Upper lobe of left lung (tissue), 4 donors: ENCODE measurements around the gene GAS2.

Source experiments
- CTCF ChIP-seq, 6 experiments: fragments of 450-650 bp in 4 of 6; fragments of 200-600 bp in 2 of 6; sonication (generic) in 2 of 6; IDR thresholded peaks; one replicate each; pipeline ENCODE4 v1.5.1; 2016 to 2019; ENCODE audit warnings: antibody characterized with exemption in 6 of 6
- EP300 ChIP-seq, 4 donors: sonication (generic); formaldehyde crosslinking; IDR thresholded peaks; one replicate each; pipeline ENCODE4 v1.5.1; 2017; ENCODE audit warnings: antibody characterized with exemption in 4 of 4, control low read depth in 2 of 4
- POLR2A ChIP-seq, 4 donors: fragments of 450-650 bp; IDR thresholded peaks; one replicate each; pipeline ENCODE4 v1.5.1; 2016 to 2017; ENCODE audit warnings: antibody characterized with exemption in 4 of 4, mild to moderate bottlenecking in 2 of 4
- POLR2AphosphoS5 ChIP-seq, 2 donors: sonication (generic); formaldehyde crosslinking; IDR thresholded peaks; one replicate each; pipeline ENCODE4 v1.5.1; 2017; ENCODE audit warnings: antibody characterized with exemption in 2 of 2

- TF ChIP-seq CTCF (IDR thresholded peaks at IDR 0.05) = no peak
- no peak for TF ChIP-seq EP300 (IDR thresholded peaks at IDR 0.05)
- no peak for TF ChIP-seq POLR2AphosphoS5 (IDR thresholded peaks at IDR 0.05)
- no peak for TF ChIP-seq POLR2A (IDR thresholded peaks at IDR 0.05)
Observed at GRCh38 chr11:22860241-22860640, 193.8 kb downstream of the GAS2 start, which contains the start of gene CCDC179.
